ENCODE results near the gene ZNF280C. TPM values are rescaled to one million over a fixed set of nuclear protein-coding genes. Genes with fewer than 3 reads are reported as not detected.

ZNF280C gene
- total and polyA plus RNA-seq, 2 of the 13 experiments (the other 11 are each of a cell fraction or from before 2014, with no cell fraction given), result 3.0 to 3.3 TPM

DNA sequence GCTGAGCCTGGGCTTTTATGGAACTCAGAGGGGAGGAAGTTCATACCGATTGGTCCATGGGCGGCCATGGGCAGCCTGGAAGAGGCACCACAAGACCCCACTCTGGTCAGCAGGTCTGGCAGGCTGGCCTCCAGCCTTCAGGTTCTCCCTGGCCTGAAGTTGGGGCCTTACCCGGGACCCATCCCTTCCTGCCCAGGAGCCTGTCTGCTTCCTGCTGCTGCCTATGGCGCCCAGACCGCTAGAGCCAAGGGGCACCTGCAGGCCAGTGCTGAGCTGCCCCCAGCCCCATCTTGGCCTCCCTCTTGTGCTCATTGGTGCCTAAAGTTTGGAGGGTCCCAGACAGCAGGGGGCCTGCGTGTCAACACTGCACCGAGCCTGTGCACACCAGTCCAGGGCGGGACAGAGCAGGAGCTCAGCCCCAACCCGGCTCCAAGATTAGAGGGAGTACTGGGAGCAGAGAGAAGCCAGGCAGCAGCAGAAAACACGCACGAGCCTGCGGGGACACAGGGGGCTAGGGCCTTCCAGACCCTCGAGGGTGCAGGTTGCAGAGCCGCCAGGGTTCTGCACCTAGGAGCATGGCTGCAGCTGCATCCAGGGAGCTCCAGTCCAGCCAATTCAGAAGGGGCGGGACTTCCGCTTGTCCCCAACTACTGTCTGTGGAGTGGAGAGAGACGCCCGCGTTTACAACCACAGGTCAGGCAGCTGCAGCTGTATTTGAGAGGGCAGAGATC is 30.7 kb upstream of the ZNF280C start:
- CTCF ChIA-PET (ENCODE audit: low intra/inter-chr PET ratio, low total read pairs), result no interaction called here
- no TSS peak for BruUV-seq (replicated peaks)
- Histone ChIP-seq H3K27me3 (ENCODE audit: control insufficient read depth in 1 of 2, insufficient read depth in 2 of 2, low read length in 2 of 2) (no peaks in the 10 kb centered on the region), H3K27ac (ENCODE audit: extremely low read length, insufficient read depth, low read length) (no peak overlapping the region), H3K4me1 (ENCODE audit: insufficient read depth, low read length) (peaks cover 14% of the 10 kb centered on the region), H3K9me3 (ENCODE audit: low read length) (no peaks in the 10 kb centered on the region), H3K36me3 (replicated peaks in 1 of 2; ENCODE audit: control insufficient read depth in 1 of 2, insufficient read depth in 2 of 2, low read length in 2 of 2) (no peaks in the 10 kb centered on the region), H2AFZ (ENCODE audit: low read length) (no peak overlapping the region), H3K9ac (ENCODE audit: insufficient read depth, low read depth, low read length) (no peak overlapping the region), H3K4me2 (ENCODE audit: low read depth, low read length) (peak overlapping the region; percentile 39; the same call in 1 of the 2 replicates), H4K20me1 (ENCODE audit: insufficient read depth, low read length) (no peaks in the 10 kb centered on the region), H3K4me3 (replicated peaks in 1 of 3; ENCODE audit: insufficient read depth in 1 of 3, low read depth in 2 of 3, low read length in 3 of 3) (no peak overlapping the region; a peak in 1 of 6 replicates), H3K79me2 (ENCODE audit: insufficient read depth, low read length) (no peaks in the 10 kb centered on the region)
- no peak for FAIRE-seq
- in situ Hi-C loops (cut with HindIII; ENCODE audit: extremely low pct_ligation_motif_present, low pct_unique_long_range_greater_than_20kb), result no loop called here
- POLR2A ChIA-PET, result no interaction called here
- DNase-seq (ENCODE audit: low spot score), result no peak
- TF ChIP-seq SNRNP70 (IDR thresholded peaks at IDR 0.05; ENCODE audit: low read depth, low read length), result no peak
- 0 out of 2 replicates have a peak, but pooled peaks have one; percentile 32 for TF ChIP-seq GABPB1 (CRISPR knock-in tag; IDR thresholded peaks at IDR 0.05)
- no CpG with 5 or more reads among the region's 19 CpGs for WGBS (ENCODE audit: low lambda C conversion rate)
- intact Hi-C loops (cut with micrococcal nuclease; ENCODE audit: unreplicated experiment), result no loop called here
- ATAC-seq, result peak; percentile 47; the same call in 2 of the 3 replicates

DNA sequence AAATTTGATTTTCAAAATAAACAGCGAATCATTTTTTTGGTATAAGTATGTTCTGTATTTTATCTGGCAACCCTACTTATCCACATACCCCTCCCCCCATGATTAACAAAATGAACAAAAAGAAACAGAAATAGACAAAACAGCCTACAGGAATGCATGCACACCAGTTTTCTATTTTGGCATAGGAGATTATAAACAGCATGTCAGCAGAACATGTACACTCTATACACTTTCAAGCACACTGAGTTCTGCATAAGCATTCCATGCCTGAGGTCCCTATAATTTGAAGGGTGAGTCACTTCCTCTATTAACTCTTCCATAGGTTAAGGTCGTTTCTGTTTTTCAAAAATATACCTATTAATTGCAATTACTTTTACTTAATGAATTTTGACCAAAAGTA is 28.0 kb upstream of the ZNF280C start:
- no peak for TF ChIP-seq EZH2 (conservative IDR thresholded peaks at IDR 0.05; ENCODE audit: low read depth, low read length)
- TF ChIP-seq MAFF (IDR thresholded peaks at IDR 0.05; ENCODE audit: low read depth, low read length), result 0 out of 2 replicates have a peak, but pooled peaks have one; percentile 2
- peak in 1 of 2 experiments; percentile 13; a peak in 1 of 4 replicates for TF ChIP-seq MAFK (conservative IDR thresholded peaks at IDR 0.05 in 1 of 2, IDR thresholded peaks at IDR 0.05 in 1 of 2; ENCODE audit: low read length in 2 of 2)
- CTCF ChIA-PET (ENCODE audit: low intra/inter-chr PET ratio, low total read pairs), result no interaction called here
- BruUV-seq (replicated peaks), result no TSS peak

More for the DNA sequence above, 28.0 kb upstream of the ZNF280C start:
- Histone ChIP-seq H3K4me3 (replicated peaks in 1 of 3; ENCODE audit: insufficient read depth in 1 of 3, low read depth in 2 of 3, low read length in 3 of 3) (no peak overlapping the region), H3K36me3 (replicated peaks in 1 of 2; ENCODE audit: control insufficient read depth in 1 of 2, insufficient read depth in 2 of 2, low read length in 2 of 2) (no peaks in the 10 kb centered on the region), H3K4me1 (ENCODE audit: insufficient read depth, low read length) (peaks cover 14% of the 10 kb centered on the region), H3K27ac (ENCODE audit: extremely low read length, insufficient read depth, low read length) (no peak overlapping the region), H3K79me2 (ENCODE audit: insufficient read depth, low read length) (no peaks in the 10 kb centered on the region), H3K9me3 (ENCODE audit: low read length) (no peaks in the 10 kb centered on the region), H3K4me2 (ENCODE audit: low read depth, low read length) (no peak overlapping the region), H4K20me1 (ENCODE audit: insufficient read depth, low read length) (no peaks in the 10 kb centered on the region), H3K27me3 (ENCODE audit: control insufficient read depth in 1 of 2, insufficient read depth in 2 of 2, low read length in 2 of 2) (no peaks in the 10 kb centered on the region), H3K9ac (ENCODE audit: insufficient read depth, low read depth, low read length) (no peak overlapping the region), H2AFZ (ENCODE audit: low read length) (no peak overlapping the region)
- POLR2A ChIA-PET, result no interaction called here
- WGBS (ENCODE audit: low lambda C conversion rate), result 42% methylated on average over 2 of the region's 2 CpGs
- DNase-seq (ENCODE audit: low spot score) (no peak), ATAC-seq (no peak), FAIRE-seq (no peak)
- intact Hi-C loops (cut with micrococcal nuclease; ENCODE audit: unreplicated experiment), result no loop called here
- in situ Hi-C loops (cut with HindIII; ENCODE audit: extremely low pct_ligation_motif_present, low pct_unique_long_range_greater_than_20kb), result no loop called here
